GM18907 (cell line): Measurements from ENCODE around the gene SLC25A23.

ENCODE experiments used
- ATAC-seq: cut with Tn5 transposase; IDR thresholded peaks from one replicate; pipeline ENCODE4 v1.9.1; 2021; ENCODE audit warnings: mild to moderate bottlenecking, moderate library complexity; ENCODE audit not compliant: unreplicated experiment

Gene SLC25A23

GRCh38 chr19:6481541-6482342 is 22.1 kb upstream of the SLC25A23 start, which contains the start of gene DENND1C:
Gene DENND1C, minus strand, starts transcription at chr19:6481787. Its CDS starts 92 bp downstream, at chr19:6481695.
- peak; percentile 67 for ATAC-seq

- ATAC-seq, result peak; percentile 10
These were observed 21.3 kb upstream of the SLC25A23 start for GRCh38 chr19:6480848-6481415.

- ATAC-seq, result no peak
These were observed 20.3 kb upstream of the SLC25A23 start for GRCh38 chr19:6479836-6480398.

GRCh38 chr19:6478815-6479214 is 19.2 kb upstream of the SLC25A23 start:
- ATAC-seq, result no peak

GRCh38 chr19:6476896-6477431 is 17.4 kb upstream of the SLC25A23 start:
- ATAC-seq, result no peak

- no peak for ATAC-seq
These were observed 16.7 kb upstream of the SLC25A23 start for GRCh38 chr19:6476155-6476895.

- ATAC-seq, result no peak
These were observed 15.9 kb upstream of the SLC25A23 start for GRCh38 chr19:6475321-6476108.

GRCh38 chr19:6473647-6474046 is 14.1 kb upstream of the SLC25A23 start:
- ATAC-seq, result no peak

- ATAC-seq, result no peak
These were observed 13.1 kb upstream of the SLC25A23 start for GRCh38 chr19:6472713-6473112.

- no peak for ATAC-seq
These were observed 11.5 kb upstream of the SLC25A23 start for GRCh38 chr19:6471076-6471475.

GRCh38 chr19:6470173-6470572 is 10.6 kb upstream of the SLC25A23 start:
- ATAC-seq, result no peak

- ATAC-seq, result no peak
These were observed 7.8 kb upstream of the SLC25A23 start for GRCh38 chr19:6467384-6467783.

GRCh38 chr19:6466526-6467248 is 7.1 kb upstream of the SLC25A23 start:
- ATAC-seq, result no peak

GRCh38 chr19:6465663-6466062 is 6.1 kb upstream of the SLC25A23 start:
- no peak for ATAC-seq

GRCh38 chr19:6465006-6465405 is 5.4 kb upstream of the SLC25A23 start:
- ATAC-seq, result no peak

GRCh38 chr19:6464070-6464873 is 4.7 kb upstream of the SLC25A23 start, which contains the start of gene CRB3:
Gene CRB3, plus strand, starts transcription at chr19:6464271. Its CDS starts 431 bp downstream, at chr19:6464702.
- no peak for ATAC-seq

GRCh38 chr19:6460099-6460884 is 700 bp upstream of the SLC25A23 start:
- ATAC-seq, result peak; percentile 78

GRCh38 chr19:6458695-6459261 is 814 bp downstream of the SLC25A23 start:
- ATAC-seq, result no peak
